NCI-H2196 (cell line): Measurements from ENCODE around the gene GEMIN2.
"Not testable (repeated sequence)": the region's sequence is repeated elsewhere in the genome, so short reads cannot be mapped to it uniquely, and the experiment has no call there.

Experiments
- DNase-seq: peaks from one replicate; lab custom pipeline; 2025; ENCODE audit not compliant: unreplicated experiment; lab: John Stamatoyannopoulos, UW

GEMIN2 gene

GRCh38 chr14:39114073-39114838 lies at the start of gene GEMIN2:
GEMIN2 (plus strand) TSS chr14:39114323; CDS start chr14:39114339, 16 bp downstream.
- peak; percentile 96 for DNase-seq

GRCh38 chr14:39069169-39069805 lies 44.8 kb upstream of the GEMIN2 start:
- DNase-seq, result not testable (repeated sequence)

GRCh38 chr14:39069923-39070322 lies 44.2 kb upstream of the GEMIN2 start:
- no peak for DNase-seq

- no peak for DNase-seq
Observed at GRCh38 chr14:39071096-39071495, 43.0 kb upstream of the GEMIN2 start.

GRCh38 chr14:39080886-39081285 lies 33.2 kb upstream of the GEMIN2 start:
- DNase-seq, result no peak

GRCh38 chr14:39083127-39083526 lies 31.0 kb upstream of the GEMIN2 start:
- DNase-seq, result no peak

GRCh38 chr14:39085933-39086332 lies 28.2 kb upstream of the GEMIN2 start:
- no peak for DNase-seq

- DNase-seq, result no peak
Observed at GRCh38 chr14:39087493-39087892, 26.6 kb upstream of the GEMIN2 start.

GRCh38 chr14:39090548-39091111 lies 23.5 kb upstream of the GEMIN2 start:
- DNase-seq, result no peak

- no peak for DNase-seq
Observed at GRCh38 chr14:39091716-39092115, 22.4 kb upstream of the GEMIN2 start.

- DNase-seq, result no peak
Observed at GRCh38 chr14:39094515-39094914, 19.6 kb upstream of the GEMIN2 start.

GRCh38 chr14:39097159-39097558 lies 17.0 kb upstream of the GEMIN2 start:
- DNase-seq, result no peak

GRCh38 chr14:39099215-39099614 lies 14.9 kb upstream of the GEMIN2 start:
- DNase-seq, result not testable (repeated sequence)

GRCh38 chr14:39099748-39100147 lies 14.4 kb upstream of the GEMIN2 start:
- DNase-seq, result no peak

GRCh38 chr14:39102265-39102968 lies 11.7 kb upstream of the GEMIN2 start:
- DNase-seq, result peak; percentile 7

- DNase-seq, result peak; percentile 72
Observed at GRCh38 chr14:39102969-39103957, 10.9 kb upstream of the GEMIN2 start, which contains the start of gene SEC23A. SEC23A (minus strand) TSS chr14:39103235; CDS start chr14:39096118, 7,117 bp downstream.

- DNase-seq, result not testable (repeated sequence)
Observed at GRCh38 chr14:39104078-39104801, 9.9 kb upstream of the GEMIN2 start.

GRCh38 chr14:39107591-39107996 lies 6.5 kb upstream of the GEMIN2 start:
- DNase-seq, result peak; percentile 36

- DNase-seq, result no peak
Observed at GRCh38 chr14:39108791-39109190, 5.3 kb upstream of the GEMIN2 start.
